Loucy (cell line): ENCODE data around the gene ERC1.

Source experiments
- H2AFZ ChIP-seq: fragments of 200-600 bp; sonication (generic); 2 replicates; pipeline ENCODE4 v1.6.0; 2016; ENCODE audit warnings: antibody characterized with exemption, mild to moderate bottlenecking, low read length, moderate library complexity
- H3F3A ChIP-seq: fragments of 200-600 bp; 2 replicates; pipeline ENCODE4 v1.6.0; 2016; ENCODE audit warnings: antibody characterized with exemption, low read depth, mild to moderate bottlenecking
- H3K27me3 ChIP-seq: fragments of 200-600 bp; sonication (generic); 2 replicates; pipeline ENCODE4 v1.6.1; 2014; ENCODE audit warnings: low read length, mild to moderate bottlenecking; ENCODE audit not compliant: insufficient read depth, poor library complexity, severe bottlenecking
- H3K36me3 ChIP-seq: fragments of 200-600 bp; sonication (generic); 2 replicates; pipeline ENCODE4 v1.6.1; 2016; ENCODE audit warnings: low read length; ENCODE audit not compliant: insufficient read depth
- H3K4me1 ChIP-seq: fragments of 200-600 bp; sonication (generic); 2 replicates; pipeline ENCODE4 v1.5.1; 2014; ENCODE audit warnings: low read length, mild to moderate bottlenecking; ENCODE audit not compliant: insufficient read depth, poor library complexity, severe bottlenecking
- H3K4me2 ChIP-seq: fragments of 200-600 bp; sonication (generic); 2 replicates; pipeline ENCODE4 v1.6.0; 2014; ENCODE audit warnings: antibody characterized with exemption, low read length, low read depth, mild to moderate bottlenecking; ENCODE audit not compliant: poor library complexity, severe bottlenecking
- H3K4me3 ChIP-seq: fragments of 200-600 bp; sonication (generic); 2 replicates; pipeline ENCODE4 v1.5.1; 2014; ENCODE audit warnings: low read length, mild to moderate bottlenecking, mixed read lengths; ENCODE audit not compliant: poor library complexity, severe bottlenecking
- H3K79me2 ChIP-seq: fragments of 200-600 bp; sonication (generic); 2 replicates; pipeline ENCODE4 v1.6.1; 2014; ENCODE audit warnings: low read length; ENCODE audit not compliant: insufficient read depth
- H3K9ac ChIP-seq: fragments of 200-600 bp; sonication (generic); 2 replicates; pipeline ENCODE4 v1.6.0; 2014; ENCODE audit warnings: mild to moderate bottlenecking, low read depth, low read length, moderate library complexity; ENCODE audit not compliant: poor library complexity, severe bottlenecking
- H3K9me2 ChIP-seq: fragments of 200-600 bp; sonication (generic); replicated peaks from 2 replicates; pipeline ENCODE4 v1.6.1; 2016; ENCODE audit warnings: low read depth, low read length, mixed read lengths
- H3K9me3 ChIP-seq: fragments of 200-600 bp; sonication (generic); 2 replicates; pipeline ENCODE4 v1.6.1; 2014; ENCODE audit warnings: mild to moderate bottlenecking, antibody characterized with exemption, low read length, low read depth; ENCODE audit not compliant: insufficient read depth
- H4K20me1 ChIP-seq: fragments of 200-600 bp; sonication (generic); 2 replicates; pipeline ENCODE4 v1.6.0; 2014; ENCODE audit warnings: antibody characterized with exemption, low read length, mild to moderate bottlenecking; ENCODE audit not compliant: insufficient read depth, poor library complexity, severe bottlenecking
- CTCF ChIP-seq: fragments of 200-600 bp; sonication (generic); conservative IDR thresholded peaks from 2 replicates; pipeline ENCODE4 v1.5.1; 2014; ENCODE audit warnings: mild to moderate bottlenecking, antibody characterized with exemption, low read length
- EZH2phosphoT487 ChIP-seq: fragments of 200-600 bp; IDR thresholded peaks from 2 replicates; pipeline ENCODE4 v1.6.1; 2018; ENCODE audit warnings: antibody characterized with exemption, mild to moderate bottlenecking, moderate library complexity, borderline replicate concordance

ERC1 gene

GRCh38 chr12:1445807-1446206 lies 454.8 kb downstream of the ERC1 start:
- H3K4me2 ChIP-seq = no peak overlapping the region
- TF ChIP-seq CTCF = no peak
- no peak for TF ChIP-seq EZH2phosphoT487
- H3K36me3 ChIP-seq = peaks cover 15% of the 10 kb centered on the region; the same call in 1 of the 2 replicates
- no peaks in the 10 kb centered on the region for H3F3A ChIP-seq
- no peak overlapping the region for H3K9ac ChIP-seq
- H2AFZ ChIP-seq = no peak overlapping the region
- no peaks in the 10 kb centered on the region for H3K9me2 ChIP-seq
- no peaks in the 10 kb centered on the region for H3K4me1 ChIP-seq
- no peaks in the 10 kb centered on the region for H3K79me2 ChIP-seq
- H3K4me3 ChIP-seq = no peak overlapping the region
- H3K27me3 ChIP-seq = no peaks in the 10 kb centered on the region
- H4K20me1 ChIP-seq = no peaks in the 10 kb centered on the region
- H3K9me3 ChIP-seq = no peaks in the 10 kb centered on the region

- Histone ChIP-seq H3K9me2 (no peaks in the 10 kb centered on the region), H3K9ac (no peak overlapping the region), H3K4me3 (no peak overlapping the region), H3K4me2 (no peak overlapping the region), H3K27me3 (no peaks in the 10 kb centered on the region), H2AFZ (no peak overlapping the region), H4K20me1 (no peaks in the 10 kb centered on the region), H3K79me2 (no peaks in the 10 kb centered on the region), H3K9me3 (no peaks in the 10 kb centered on the region), H3K4me1 (no peaks in the 10 kb centered on the region), H3K36me3 (peaks cover 15% of the 10 kb centered on the region; the same call in 1 of the 2 replicates), H3F3A (no peaks in the 10 kb centered on the region)
- no peak for TF ChIP-seq EZH2phosphoT487
- no peak for TF ChIP-seq CTCF
Measured at GRCh38 chr12:1448336-1448735, 457.3 kb downstream of the ERC1 start.

- H3K9me2 ChIP-seq = no peaks in the 10 kb centered on the region
- no peaks in the 10 kb centered on the region for H3K4me1 ChIP-seq
Measured at GRCh38 chr12:1453810-1454209, 462.8 kb downstream of the ERC1 start.

More at GRCh38 chr12:1453810-1454209, 462.8 kb downstream of the ERC1 start:
- no peak overlapping the region for H3K4me3 ChIP-seq
- no peaks in the 10 kb centered on the region for H3F3A ChIP-seq
- H3K4me2 ChIP-seq = no peak overlapping the region
- H3K27me3 ChIP-seq = no peaks in the 10 kb centered on the region
- H3K9ac ChIP-seq = no peak overlapping the region
- TF ChIP-seq CTCF = no peak
- no peak overlapping the region for H2AFZ ChIP-seq
- H4K20me1 ChIP-seq = no peaks in the 10 kb centered on the region
- H3K36me3 ChIP-seq = no peaks in the 10 kb centered on the region; the same call in 1 of the 2 replicates
- H3K79me2 ChIP-seq = no peaks in the 10 kb centered on the region
- no peaks in the 10 kb centered on the region for H3K9me3 ChIP-seq
